ENCODE measurements around the gene PIM2. TPM values are rescaled to one million over a fixed set of nuclear protein-coding genes. Genes with fewer than 3 reads are reported as not detected.

PIM2 gene
- total and polyA plus RNA-seq, 4 donors: 4.5 to 28.3 (median 6.9) TPM

- Histone ChIP-seq H3K9ac (ENCODE audit: low read depth in 1 of 2, low read length in 2 of 2) (no peak overlapping the region), H3K4me1 (ENCODE audit: control insufficient read depth in 4 of 4, insufficient read depth in 4 of 4, low read length in 3 of 4) (peaks cover 0 to 10% (median 3%) of the 10 kb centered on the region in 4 donors), H3K9me3 (ENCODE audit: control insufficient read depth in 4 of 4, low read length in 3 of 4) (no peaks in the 10 kb centered on the region), H3K27ac (ENCODE audit: low read depth in 1 of 2, low read length in 2 of 2) (no peak overlapping the region), H3K4me3 (ENCODE audit: low read depth in 1 of 3, low read length in 3 of 3) (no peak overlapping the region), H3K36me3 (ENCODE audit: control insufficient read depth in 4 of 4, insufficient read depth in 3 of 4, low read depth in 1 of 4, low read length in 3 of 4) (peaks cover 1 to 19% (median 10%) of the 10 kb centered on the region in 4 donors), H3K27me3 (ENCODE audit: control insufficient read depth in 4 of 4, insufficient read depth in 4 of 4, low read length in 3 of 4) (no peaks in the 10 kb centered on the region)
- DNase-seq (ENCODE audit: low spot score): no peak
- 92% methylated on average over 1 of the region's 1 CpG for WGBS
- TF ChIP-seq FOXA2 (IDR thresholded peaks at IDR 0.05): no peak
- TF ChIP-seq RXRA (IDR thresholded peaks at IDR 0.05): peak in 1 of 2 donors; percentile 8
Measured at GRCh38 chrX:48935301-48935670, 16.5 kb upstream of the PIM2 start.

- WGBS: 88% methylated on average over 7 of the region's 7 CpGs
- TF ChIP-seq TAF1 (conservative IDR thresholded peaks at IDR 0.05): no peak
- TF ChIP-seq REST (IDR thresholded peaks at IDR 0.05): no peak
- no peak for TF ChIP-seq ATF3 (IDR thresholded peaks at IDR 0.05)
- no peak for TF ChIP-seq HNF4A (conservative IDR thresholded peaks at IDR 0.05)
- TF ChIP-seq GABPA (IDR thresholded peaks at IDR 0.05 in 1 of 2, conservative IDR thresholded peaks at IDR 0.05 in 1 of 2): no peak
- TF ChIP-seq SP1 (IDR thresholded peaks at IDR 0.05): no peak
- no peak for TF ChIP-seq RXRA (IDR thresholded peaks at IDR 0.05)
- no peak overlapping the region for H3K4me3 ChIP-seq (ENCODE audit: low read depth in 1 of 3, low read length in 3 of 3)
- no peak overlapping the region for H3K27ac ChIP-seq (ENCODE audit: low read depth in 1 of 2, low read length in 2 of 2)
- DNase-seq (ENCODE audit: low spot score): no peak
- H3K27me3 ChIP-seq (ENCODE audit: control insufficient read depth in 4 of 4, insufficient read depth in 4 of 4, low read length in 3 of 4): no peaks in the 10 kb centered on the region
- peaks cover 3 to 21% (median 11%) of the 10 kb centered on the region in 4 donors for H3K36me3 ChIP-seq (ENCODE audit: control insufficient read depth in 4 of 4, insufficient read depth in 3 of 4, low read depth in 1 of 4, low read length in 3 of 4)
- H3K9ac ChIP-seq (ENCODE audit: low read depth in 1 of 2, low read length in 2 of 2): no peak overlapping the region
- H3K9me3 ChIP-seq (ENCODE audit: control insufficient read depth in 4 of 4, low read length in 3 of 4): no peaks in the 10 kb centered on the region
- H3K4me1 ChIP-seq (ENCODE audit: control insufficient read depth in 4 of 4, insufficient read depth in 4 of 4, low read length in 3 of 4): peaks cover 0 to 7% (median 3%) of the 10 kb centered on the region in 4 donors
Measured at GRCh38 chrX:48934581-48935300, 15.9 kb upstream of the PIM2 start.

GRCh38 chrX:48933757-48934156 is 14.9 kb upstream of the PIM2 start:
- Histone ChIP-seq H3K27ac (ENCODE audit: low read depth in 1 of 2, low read length in 2 of 2) (no peak overlapping the region), H3K4me3 (ENCODE audit: low read depth in 1 of 3, low read length in 3 of 3) (no peak overlapping the region), H3K9me3 (ENCODE audit: control insufficient read depth in 4 of 4, low read length in 3 of 4) (no peaks in the 10 kb centered on the region), H3K36me3 (ENCODE audit: control insufficient read depth in 4 of 4, insufficient read depth in 3 of 4, low read depth in 1 of 4, low read length in 3 of 4) (peaks cover 3 to 21% (median 11%) of the 10 kb centered on the region in 4 donors), H3K27me3 (ENCODE audit: control insufficient read depth in 4 of 4, insufficient read depth in 4 of 4, low read length in 3 of 4) (no peaks in the 10 kb centered on the region), H3K4me1 (ENCODE audit: control insufficient read depth in 4 of 4, insufficient read depth in 4 of 4, low read length in 3 of 4) (peaks cover 0 to 6% (median 2%) of the 10 kb centered on the region in 4 donors), H3K9ac (ENCODE audit: low read depth in 1 of 2, low read length in 2 of 2) (no peak overlapping the region)
- DNase-seq (ENCODE audit: low spot score): no peak
- 91% methylated on average over 2 of the region's 2 CpGs for WGBS
- TF ChIP-seq RAD21 (IDR thresholded peaks at IDR 0.05) (no peak), FOXA2 (IDR thresholded peaks at IDR 0.05) (no peak), NR2F2 (IDR thresholded peaks at IDR 0.05) (no peak), RXRA (IDR thresholded peaks at IDR 0.05) (no peak), GABPA (IDR thresholded peaks at IDR 0.05 in 1 of 2, conservative IDR thresholded peaks at IDR 0.05 in 1 of 2) (no peak), HNF4G (IDR thresholded peaks at IDR 0.05) (no peak), EGR1 (IDR thresholded peaks at IDR 0.05; ENCODE audit: low read depth in 2 of 2) (no peak)

Measured in liver (tissue), 9 donors.